ENCODE data around the gene TMEM100.

Gene TMEM100

GRCh38 chr17:55743103-55743679, 20.5 kb upstream of the TMEM100 start:
- DNase-seq: no peak

DNA sequence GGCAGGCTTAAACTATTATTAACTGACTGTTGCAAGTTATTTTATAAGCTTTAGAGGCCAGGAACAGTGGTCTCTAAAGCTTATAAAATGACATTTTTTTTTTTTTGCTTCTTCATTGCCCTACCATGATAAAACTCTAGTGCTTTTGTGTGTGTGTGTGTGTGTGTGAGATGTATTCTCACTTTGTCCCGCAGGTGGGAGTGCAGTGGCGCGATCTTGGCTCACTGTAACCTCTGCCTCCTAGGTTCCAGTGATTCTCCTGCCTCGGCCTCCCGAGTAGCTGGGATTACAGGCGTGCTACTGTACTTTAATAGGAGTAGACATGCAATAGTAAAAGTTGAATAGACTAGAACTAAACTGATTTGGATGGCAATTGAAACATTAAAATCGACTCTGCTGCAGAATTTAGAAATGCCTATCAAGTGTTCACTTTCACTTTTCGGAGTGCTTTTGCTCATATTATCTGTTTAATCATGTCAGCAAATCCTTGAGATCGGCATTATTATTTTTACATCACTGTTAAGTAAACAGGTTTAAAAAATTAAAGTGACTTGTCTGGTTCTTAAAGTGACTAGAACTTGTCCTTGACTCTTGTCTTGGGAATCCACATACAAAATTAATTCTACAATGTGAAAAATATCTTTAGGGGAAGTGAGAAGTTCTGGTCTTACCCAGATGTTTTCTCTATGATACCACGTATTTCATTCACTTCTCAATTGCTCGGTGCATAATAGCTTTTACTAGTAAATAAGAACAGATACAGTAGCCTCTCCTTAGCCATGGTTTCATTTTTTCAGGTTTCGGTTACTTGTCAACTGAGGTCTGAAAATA, 19.8 kb upstream of the TMEM100 start:
- DNase-seq: no peak

DNA sequence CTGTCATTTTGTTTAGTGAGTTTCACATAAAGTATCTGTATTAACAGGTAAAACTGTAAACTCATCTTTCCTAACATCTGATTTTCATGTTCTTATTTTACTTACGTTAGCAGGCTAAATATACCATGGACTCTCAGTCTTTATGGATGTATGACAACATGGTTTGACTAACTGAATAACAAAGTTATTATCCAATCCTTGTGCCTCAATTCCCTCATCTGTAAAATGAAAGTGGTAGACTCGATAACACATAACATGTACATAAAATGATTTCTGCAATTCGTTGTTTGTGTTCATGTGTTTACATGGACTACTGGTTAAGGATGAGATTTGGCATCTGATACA, 18.7 kb upstream of the TMEM100 start:
- no peak for DNase-seq

DNA sequence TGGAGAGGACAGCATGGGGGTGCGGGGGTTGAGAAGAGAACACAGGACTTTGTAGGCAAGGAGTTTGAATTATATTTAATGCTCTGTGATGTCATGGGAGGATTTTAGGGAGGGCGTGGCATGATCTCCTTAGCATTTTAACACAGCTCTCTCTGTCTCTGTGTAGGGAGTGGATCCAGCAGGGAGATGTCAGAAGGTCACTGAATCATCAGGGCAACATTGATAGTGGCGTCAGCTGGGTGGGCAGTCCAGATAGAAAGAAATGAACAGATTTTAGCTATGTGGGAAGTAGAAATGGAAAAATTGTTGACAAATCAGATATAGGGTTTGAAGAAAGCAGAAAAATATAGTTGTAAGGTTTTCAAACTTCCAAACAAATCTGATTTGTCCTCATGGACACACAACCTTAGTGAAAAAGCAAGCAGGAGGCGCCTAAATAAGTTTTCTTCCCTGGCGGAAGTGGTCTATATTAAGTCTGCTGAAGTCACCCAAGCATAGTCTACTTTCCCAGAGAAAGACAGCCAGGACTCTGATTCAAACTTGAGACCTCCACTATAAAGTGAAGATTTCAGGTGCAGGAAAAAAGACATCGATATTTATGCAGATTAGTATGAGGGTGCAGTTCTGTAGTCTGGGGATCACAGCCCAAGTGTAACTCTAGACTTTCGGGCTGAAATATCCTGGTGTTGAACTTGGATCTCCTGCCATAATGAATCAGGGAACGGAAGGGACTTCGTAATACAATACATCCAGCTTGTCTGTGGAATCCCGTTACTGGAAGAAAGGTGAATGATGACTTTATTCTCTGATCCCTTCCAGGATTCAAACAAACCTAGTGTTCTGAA, 18.1 kb upstream of the TMEM100 start:
- no peak for DNase-seq

DNA sequence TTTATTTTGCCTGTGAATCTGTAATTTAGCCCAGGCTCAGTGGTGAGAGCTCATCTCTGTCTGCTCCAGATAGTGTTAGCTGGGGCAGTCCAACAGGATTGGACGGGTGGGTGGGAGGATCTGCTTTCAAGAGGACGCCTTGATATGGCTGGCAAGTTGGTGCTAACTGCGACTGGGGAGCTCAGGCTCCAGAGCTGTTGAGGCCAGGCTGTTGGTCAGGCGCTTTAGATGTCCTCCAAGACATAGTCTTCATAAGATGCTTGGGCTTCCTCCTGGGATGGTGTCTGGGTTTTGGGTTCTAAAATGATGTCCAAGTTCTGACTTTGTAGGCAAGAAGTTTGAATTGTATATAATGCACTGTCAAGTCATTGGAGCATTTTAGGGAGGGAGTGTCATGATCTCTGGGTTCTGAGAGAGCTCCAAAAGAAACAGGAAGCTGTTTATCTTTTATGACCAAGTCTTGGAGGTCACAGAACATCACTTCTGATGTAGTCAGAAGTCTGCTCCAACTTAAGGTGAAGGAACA, 15.4 kb upstream of the TMEM100 start:
- no peak for DNase-seq

DNA sequence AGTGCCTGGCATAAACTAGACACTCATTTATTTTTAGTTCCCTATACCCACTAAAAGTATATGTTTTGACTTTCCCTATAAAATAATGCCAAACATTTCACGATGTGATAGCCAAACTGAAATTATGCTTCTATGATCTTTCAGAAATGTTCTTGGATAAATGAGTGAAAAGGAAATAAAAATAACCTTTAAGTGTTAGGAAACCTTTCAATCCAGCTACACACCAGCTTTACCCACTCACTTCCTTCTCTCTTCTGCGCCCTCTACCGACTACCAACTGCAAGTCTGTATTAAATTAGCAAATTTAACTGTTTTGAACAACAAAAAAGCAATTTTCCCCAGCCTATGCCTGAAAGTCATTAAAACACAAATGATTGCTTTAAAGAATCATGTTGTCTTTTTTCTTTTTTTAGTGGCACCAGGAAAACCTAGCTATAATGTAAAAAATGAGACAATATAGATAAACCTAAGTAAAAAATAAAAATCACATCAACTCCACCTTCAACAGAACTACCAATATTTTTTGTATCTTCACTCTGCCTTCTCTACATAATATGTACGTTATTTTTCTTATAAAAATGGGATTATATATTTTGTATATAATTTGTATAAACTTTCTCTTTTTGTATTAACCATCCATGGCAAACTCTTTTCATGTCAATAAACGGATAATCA, 13.2 kb upstream of the TMEM100 start:
- peak; percentile 49 for DNase-seq

DNA sequence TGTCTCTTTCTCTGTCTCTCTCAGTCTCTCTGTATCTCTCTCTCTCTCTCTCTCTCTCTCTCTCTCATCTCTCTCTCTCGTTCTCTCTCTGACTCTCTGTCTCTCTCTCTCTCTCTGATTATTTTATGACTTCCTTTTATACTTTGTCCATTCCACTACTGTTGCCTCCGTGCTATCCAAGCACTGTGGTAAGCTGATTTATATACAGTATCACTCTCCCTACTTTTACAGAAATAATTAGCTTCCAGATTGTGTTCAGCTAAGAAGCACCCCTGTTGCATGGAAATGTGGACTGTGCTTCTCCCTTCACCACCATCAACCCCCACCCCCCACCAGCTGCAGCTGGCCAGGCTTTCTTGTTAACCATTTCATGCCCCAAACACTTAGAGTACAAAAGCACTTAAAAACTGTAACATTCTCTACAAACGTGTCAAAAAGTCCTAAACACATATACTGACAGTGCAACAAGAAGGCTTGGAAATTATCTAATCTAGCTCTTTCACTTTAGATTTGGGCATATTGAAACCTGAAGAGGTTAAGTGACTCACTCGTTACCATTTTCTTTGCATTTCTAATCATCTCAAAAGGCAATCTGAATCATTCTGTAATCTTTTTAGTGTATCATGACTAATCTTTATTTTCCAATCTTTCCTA, 11.6 kb upstream of the TMEM100 start:
- DNase-seq: no peak

GRCh38 chr17:55731586-55732250, 9.1 kb upstream of the TMEM100 start:
- no peak for DNase-seq

DNA sequence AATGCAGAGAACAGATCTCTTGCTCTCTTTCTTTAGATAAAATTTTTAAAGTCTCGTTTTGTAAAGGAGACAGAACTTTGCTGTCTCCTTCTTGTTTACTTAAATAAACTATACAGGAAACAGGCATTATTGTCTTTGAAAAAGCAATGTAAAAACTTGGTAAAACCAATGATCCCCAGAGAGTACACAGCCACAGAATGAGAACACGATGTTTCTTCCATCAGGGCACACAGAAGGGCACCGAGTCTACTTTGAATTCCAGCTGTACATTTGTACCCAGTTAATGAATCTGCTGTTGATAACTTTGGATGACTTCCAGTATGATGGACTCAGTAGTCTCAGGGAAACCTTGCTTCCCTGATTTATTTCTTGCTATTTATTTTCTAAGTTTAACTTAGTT, 8.1 kb upstream of the TMEM100 start:
- DNase-seq: no peak

DNA sequence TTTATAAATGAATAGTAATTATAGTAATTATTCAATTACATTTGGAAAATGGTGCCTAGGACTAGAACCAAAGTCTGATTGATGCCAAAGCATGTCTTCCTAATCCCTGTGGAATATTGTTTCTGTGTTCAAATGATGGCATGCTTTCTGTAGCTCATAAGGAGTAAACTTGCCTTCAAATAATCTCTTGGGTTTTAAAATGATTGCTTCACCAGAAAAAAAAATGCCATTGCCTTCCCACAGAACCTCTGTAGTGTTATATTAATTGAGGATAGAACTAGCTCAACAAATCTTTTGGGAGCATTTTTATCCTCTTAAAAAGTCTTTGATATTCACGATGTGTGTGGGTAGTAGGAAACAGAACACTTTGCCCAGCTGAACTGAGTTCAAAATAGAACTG, 7.7 kb upstream of the TMEM100 start:
- no peak for DNase-seq

- DNase-seq: no peak
Observed at GRCh38 chr17:55729484-55729883, 6.8 kb upstream of the TMEM100 start.

GRCh38 chr17:55728833-55729232, 6.2 kb upstream of the TMEM100 start:
- no peak for DNase-seq

DNA sequence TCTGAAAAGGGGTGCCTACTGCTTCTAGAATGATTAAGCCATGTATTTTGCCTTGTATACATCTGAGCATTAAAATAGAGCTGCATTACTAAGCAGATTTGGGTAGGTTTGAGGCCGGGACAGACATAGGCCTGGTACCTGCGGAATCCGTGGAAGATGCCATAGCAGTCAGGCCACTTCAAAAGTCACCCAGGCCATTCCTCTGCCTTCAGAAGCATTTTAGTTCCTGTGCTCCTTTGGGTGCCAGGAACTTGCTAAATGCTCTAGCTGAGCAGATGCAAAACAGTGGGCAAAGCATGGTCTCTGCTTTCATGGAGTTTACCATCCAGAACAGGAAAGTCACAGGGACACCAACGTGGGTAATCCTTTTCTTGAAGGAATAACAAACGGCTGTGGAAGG, 5.7 kb upstream of the TMEM100 start:
- DNase-seq: no peak

DNA sequence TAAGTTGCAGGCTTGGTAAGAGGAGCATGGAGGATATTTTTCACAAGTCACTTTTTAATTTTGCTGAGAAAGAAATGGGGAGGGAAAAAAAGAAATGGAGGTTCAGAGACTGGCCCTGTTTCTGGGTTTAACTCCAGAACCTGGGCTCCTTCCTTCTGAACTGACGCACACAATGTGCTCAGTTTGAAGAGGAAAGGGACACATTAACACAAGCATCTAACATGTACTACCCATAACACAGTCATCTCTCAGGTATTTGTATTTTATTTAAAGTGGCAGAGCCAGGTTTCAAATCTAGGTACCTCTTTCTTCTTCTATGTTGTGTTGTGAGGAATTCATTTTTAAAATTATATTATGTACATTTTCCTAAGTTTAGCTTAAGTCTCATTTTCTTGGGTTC, 5.3 kb upstream of the TMEM100 start:
- no peak for DNase-seq

- no peak for DNase-seq
Observed at GRCh38 chr17:55727275-55727674, 4.6 kb upstream of the TMEM100 start.

DNA sequence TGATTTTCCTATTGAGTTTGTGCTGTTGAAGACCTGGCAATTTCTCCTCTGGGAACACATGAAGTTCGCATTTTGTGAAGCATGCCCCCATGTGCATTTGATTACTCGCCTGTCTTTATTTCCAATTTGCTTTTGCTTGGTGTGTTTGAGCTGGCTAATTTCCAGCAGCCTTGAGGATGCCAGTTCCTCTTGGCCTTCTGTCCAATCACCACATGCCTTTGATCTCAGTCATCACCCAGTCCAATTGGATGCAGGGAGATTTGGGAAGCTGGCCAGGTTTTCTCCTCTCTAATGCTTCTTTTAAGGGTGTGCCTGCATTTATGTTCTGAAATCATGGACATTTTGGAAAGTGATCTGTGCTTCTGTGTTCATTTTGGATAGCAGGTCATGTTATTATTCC, 3.8 kb upstream of the TMEM100 start:
- no peak for DNase-seq

GRCh38 chr17:55723488-55723848, 804 bp upstream of the TMEM100 start:
- no peak for DNase-seq

- DNase-seq: no peak
Observed at GRCh38 chr17:55722016-55722736, 488 bp downstream of the TMEM100 start.

DNA sequence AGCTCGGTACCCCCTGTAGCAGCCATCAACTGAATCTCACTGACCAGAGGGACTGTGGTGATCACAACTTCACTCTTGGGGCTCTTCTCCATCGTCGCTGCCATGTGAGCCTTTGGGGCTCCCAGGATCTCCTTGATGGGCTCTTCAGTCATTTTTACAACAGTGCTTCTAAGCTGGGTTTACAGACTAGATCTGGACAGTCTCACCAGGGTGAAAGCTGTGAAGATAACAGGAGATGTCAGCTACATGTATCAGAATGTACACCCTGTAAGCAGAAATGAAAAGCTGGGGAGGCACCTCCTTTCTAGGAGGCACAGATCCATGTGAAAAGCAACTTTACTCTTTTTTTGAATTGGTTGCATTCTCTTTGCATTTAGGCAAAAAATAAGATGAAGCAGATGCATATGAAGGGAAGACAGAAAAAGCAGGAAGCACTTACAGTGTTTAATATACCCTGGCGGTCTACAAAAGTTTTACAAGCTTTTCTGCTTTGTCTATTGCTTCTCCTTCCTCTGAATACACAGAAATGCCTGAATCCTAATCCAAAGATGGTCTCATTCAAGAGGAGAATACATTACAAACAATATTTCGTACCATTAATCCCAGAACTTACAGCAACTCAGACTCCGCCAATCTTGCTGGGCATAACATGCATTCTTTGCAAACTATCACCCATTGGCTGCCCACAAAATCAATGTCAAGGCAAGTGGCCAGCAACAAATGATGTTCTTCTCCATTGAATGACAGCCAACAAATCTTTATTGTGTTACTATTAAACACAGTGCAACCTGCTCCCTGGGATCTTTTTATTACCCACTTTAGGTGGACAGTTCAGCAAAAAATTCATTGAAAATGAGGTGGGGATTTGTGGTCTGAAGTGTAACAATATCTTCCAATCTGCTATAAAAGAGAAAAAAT, 1.5 kb downstream of the TMEM100 start:
- DNase-seq: no peak
